ENCODE data around the gene ZNRD2.

Gene ZNRD2

DNA sequence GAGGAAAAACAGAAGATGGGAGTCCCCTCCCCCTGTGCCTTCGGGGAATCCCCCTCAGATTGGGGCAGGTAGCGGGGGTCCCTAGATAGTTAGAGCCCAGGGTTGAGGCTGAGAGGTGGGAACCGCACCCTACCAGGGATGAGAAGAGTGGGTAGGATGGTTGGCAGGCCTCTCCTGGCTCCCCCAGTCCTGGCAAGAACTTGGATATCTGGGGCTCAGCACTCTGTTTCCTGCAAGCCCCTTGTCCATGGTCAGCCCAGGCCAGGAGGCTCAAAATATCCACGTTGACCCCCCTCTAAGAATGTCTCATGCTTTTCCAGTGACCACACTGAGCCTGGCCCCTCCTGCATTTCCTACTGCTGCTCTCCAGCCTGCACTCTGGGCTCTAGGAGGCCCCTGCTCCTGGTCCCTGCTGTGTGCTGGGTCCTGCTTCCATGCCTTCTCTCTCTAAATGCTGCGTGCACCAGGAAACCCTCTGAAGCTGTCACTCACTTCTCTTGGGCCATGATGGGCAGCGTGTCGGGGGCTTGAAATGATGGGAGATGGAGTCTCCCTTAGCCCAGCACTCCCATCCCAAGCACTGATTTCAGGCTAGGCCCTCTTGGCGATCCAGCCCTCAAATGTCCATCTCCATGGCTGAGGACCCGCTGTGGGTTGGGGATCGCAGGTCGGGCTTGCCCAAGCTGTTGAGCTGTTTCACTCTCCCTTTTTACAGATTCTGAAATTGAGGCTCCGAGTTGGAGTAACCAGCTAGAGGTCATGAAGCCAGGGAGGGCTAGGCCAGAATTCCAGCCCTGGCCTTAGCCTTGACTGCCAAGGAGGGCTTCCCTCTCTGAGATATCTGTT, 41.7 kb downstream of the ZNRD2 start:
- no peak for DNase-seq

DNA sequence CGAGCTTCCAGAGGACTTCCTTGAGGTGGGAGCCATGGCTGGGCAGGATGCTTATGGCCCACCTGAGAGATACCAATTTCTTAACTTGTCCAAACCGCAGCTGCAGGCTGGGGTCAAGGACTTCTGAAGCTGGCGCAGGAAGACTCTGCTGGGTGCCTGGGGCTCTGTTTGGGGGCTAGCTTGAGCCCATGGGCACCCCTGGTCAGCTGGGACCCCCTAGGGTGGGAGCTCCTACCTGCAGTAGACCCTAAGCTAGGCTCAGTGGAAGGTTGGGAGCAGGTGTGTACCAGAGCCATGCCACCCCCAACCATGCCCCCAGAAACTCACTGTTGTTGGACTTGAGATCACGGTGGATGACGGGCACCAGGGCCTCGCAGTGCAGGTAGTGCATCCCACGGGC, 42.4 kb downstream of the ZNRD2 start:
- DNase-seq: no peak

DNA sequence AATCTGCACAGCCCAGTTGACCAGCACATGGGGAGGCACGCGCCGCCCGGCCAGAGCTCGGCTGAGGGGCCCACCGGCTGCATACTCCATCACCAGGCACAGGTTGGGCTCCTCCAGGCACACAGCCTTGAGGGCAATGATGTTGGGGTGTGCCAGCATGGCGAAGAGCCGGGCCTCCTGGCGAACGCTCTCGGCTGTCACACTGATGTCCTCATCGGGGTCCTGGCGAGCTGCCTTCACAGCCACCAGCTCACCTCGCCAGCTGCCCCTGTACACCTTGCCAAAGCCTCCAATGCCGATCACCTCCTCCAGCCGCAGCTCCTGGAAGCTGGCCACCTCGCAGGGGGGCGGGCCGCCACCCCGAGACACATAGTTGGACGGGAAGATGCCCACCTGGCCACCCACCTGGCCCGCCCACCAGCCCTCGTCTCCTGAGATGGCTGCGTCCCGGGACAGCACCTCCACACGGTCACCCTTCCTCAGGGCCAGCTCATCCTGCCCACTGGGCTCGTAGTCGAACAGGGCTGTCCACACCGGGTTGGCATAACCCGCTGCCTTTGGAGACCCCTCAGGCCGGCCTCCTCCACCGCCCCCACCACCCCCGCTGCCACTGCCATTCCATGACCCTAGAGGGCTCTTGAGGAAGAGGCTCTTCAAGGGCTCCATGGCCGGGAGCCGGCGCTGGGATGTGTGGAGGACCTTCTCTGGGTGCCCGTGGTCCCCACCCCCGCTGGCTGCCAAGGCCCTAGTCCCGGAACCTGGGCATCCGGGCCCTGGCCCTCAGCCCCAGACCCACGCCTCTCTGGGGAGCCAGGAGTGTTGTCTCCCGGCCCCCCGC, 43.0 kb downstream of the ZNRD2 start:
- DNase-seq: peak; percentile 39

DNA sequence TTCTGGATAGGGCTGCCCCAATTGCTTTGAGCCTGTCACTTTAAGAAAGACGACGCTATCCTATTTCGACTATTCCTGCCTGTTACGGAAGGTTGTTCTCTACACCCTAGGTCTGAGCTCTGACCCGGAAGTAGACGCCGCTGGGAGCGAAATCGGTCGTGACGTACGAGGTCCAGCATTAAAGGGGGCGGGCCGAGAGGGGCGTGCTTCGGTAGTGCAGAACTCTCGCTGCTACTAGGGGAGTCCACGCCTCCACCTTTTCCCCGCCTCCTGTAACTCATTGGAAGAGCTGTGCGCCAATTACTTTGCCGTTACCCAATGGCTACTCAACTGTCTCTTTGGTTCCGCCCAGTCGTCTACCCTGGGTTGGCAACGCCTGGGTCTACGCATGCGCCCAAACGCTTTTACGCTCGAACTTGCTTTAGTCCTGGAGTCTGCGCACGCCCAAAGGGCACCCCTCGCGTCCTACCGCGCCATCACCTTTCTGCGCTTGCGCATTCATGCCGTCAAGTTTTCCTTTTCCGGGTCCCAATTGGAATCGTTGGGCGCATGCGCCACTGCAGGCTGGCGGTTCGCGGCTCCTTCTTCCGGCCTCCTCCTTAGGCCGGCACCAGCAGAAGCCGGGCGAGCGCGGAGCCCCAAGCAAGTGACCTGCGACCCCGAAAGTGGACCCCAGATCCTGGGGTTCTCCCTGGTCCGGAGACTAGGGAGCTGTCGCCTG, 45.1 kb downstream of the ZNRD2 start, which contains the start of gene PCNX3:
Gene PCNX3, plus strand, starts transcription at position 548 of the 721 bp plus-strand sequence. CDS start 536 bp downstream, outside the sequence.
- peak; percentile 99 for DNase-seq

DNA sequence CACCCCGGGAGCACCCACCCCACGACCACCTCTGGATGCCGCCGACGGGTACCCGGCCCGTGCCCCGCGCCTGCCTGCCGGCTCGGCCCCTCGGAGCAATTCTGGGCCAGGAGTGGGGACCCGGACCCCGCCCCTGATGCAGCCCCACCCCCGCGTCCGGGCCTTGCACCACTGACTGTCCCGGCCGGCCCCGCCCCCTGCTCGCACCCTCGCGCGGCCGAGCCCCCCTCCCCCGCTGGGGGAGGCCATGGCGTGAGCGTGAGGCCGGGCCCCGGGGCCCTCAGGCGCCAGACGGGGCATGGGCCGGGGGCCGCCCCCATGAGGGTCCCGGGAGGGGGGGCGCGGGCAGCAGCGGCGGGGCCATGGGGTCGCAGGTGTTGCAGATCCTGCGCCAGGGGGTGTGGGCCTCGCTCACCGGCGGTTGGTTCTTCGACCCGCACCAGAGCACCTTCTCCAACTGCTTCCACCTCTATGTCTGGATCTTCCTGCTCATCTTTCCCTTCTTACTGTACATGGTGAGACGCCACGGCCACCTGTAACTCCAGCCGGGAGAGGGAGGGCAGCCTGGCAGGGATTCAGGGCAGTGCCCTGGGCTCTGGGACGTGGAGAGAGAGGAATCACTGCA, 45.8 kb downstream of the ZNRD2 start:
- no peak for DNase-seq

DNA sequence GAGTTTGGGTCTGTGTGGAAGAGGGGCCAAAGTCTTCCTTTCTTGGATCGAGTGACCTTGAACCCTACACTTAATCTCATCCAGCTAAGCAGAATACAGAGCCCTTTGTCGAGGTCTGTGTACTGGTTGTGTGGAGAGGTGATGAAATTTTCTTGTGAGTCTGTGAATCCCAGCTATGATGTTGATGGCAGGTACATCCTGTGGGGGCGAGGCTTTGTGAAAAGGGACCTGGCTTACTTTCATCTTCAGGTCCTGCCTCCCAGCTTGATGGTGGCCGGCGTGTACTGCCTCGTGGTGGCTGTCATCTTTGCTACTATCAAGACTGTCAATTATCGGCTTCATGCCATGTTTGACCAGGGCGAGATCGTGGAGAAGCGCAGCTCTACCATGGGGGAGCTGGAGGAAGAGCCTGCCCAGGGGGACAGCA, 46.3 kb downstream of the ZNRD2 start:
- DNase-seq: no peak

DNA sequence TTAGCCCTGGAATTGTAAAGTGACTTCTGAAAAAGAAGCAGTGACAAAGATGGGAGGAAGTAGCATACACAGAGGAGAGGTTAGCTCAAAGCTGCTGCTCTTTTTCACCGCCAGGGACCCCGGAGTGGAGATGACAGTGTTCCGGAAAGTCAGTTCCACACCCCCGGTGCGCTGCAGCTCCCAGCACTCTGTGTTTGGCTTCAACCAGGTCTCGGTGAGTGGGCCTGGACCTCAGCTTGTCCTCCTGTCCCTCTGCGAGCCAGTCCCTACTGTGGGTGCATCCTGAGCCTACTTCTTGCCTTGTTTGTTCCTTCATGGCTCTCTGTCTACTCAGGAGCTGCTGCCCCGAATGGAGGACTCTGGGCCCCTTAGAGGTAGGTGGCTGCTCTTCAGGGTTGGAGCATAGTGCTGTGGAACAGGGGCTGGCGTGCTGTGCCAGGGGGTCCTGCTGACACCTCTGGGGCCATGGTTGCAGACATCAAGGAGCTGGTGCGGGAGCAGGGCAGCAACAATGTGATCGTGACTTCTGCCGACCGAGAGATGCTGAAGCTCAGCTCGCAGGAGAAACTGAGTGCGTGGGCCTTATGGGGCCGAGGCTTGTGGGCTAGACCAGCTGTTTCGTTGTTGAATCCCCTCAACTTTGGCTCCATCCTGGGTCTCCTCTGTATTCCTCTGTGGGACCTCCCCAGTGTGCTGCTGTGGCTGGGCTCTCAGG, 47.0 kb downstream of the ZNRD2 start:
- no peak for DNase-seq

DNA sequence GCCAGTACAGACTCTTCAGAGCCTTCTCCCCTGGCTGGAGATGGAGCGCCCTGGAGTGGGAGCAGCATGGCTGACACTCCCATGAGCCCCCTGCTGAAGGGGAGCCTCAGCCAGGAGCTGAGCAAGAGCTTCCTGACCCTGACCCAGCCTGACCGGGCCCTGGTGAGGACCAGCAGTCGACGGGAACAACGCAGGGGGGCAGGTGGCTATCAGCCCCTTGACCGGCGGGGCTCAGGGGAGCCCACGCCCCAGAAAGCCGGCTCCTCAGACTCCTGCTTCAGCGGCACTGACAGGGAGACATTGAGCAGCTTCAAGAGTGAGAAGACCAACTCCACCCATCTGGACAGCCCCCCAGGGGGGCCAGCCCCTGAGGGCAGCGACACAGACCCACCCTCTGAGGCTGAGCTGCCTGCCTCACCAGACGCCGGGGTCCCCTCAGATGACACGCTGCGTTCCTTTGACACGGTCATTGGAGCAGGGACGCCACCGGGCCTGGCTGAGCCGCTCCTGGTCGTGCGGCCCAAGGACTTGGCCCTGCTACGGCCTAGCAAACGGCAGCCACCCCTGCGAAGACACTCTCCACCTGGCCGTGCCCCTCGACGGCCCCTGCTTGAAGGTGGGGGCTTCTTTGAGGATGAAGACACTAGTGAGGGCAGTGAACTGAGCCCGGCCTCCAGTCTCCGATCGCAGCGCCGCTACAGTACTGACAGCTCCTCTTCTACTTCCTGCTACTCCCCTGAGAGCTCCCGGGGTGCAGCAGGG, 47.9 kb downstream of the ZNRD2 start:
- no peak for DNase-seq

DNA sequence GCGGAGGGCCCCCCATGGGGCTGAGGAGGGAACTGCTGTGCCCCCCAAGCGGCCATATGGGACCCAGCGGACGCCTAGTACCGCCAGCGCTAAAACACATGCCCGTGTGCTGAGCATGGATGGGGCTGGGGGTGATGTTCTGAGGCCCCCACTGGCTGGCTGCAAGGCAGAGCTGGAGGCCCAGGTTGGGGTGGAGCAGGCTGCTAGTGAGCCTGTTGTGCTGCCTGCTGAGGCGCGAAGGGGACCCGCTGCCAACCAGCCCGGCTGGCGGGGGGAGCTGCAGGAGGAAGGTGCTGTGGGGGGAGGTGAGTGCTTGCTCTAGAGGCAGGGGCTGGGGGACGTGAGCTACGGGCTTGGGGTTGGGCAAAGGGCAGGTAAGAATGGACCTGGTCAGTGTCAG, 48.5 kb downstream of the ZNRD2 start:
- DNase-seq: no peak

DNA sequence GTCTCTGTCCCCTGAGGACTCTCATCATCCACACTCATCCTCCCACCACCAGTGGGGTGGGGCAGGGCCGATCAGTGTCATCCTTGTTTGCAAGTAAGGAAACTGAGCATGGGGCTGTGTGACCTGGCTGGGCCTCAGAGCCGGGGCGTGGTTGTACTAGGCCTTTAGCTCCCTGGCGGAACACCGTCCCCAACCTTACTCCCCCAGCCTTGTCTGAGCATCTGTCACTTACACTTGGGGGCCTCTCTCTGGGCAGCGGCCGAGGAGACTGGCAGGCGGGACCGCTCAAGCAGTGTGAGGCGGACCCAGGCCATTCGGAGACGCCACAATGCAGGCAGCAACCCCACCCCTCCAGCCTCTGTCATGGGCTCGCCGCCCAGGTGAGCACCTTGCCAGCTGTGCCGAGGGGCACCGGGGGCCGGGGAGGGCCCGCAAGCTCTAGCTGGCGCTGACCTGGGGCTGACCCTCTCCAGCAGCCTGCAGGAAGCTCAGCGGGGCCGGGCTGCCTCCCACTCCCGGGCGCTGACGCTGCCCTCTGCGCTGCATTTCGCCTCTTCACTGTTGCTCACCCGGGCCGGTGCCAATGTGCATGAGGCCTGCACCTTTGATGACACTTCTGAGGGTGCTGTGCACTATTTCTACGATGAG, 49.1 kb downstream of the ZNRD2 start:
- no peak for DNase-seq

DNA sequence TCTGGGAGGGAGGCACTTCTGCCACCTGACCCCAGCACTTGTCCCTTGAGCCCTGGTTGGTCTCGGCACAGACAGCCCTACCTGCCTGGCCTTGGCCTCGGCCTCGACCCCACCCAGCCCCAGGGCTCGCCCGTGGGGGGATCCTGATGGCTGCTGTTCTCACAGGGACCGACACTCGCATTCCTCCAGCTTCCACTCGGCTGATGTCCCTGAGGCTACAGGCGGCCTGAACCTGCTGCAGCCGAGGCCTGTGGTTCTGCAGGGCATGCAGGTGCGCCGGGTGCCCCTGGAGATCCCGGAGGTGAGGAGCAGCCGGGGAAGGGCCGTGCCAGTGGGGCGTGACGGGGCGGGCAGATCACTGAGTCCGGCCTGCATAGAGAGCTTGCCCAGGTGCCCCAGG, 50.4 kb downstream of the ZNRD2 start:
- no peak for DNase-seq

DNA sequence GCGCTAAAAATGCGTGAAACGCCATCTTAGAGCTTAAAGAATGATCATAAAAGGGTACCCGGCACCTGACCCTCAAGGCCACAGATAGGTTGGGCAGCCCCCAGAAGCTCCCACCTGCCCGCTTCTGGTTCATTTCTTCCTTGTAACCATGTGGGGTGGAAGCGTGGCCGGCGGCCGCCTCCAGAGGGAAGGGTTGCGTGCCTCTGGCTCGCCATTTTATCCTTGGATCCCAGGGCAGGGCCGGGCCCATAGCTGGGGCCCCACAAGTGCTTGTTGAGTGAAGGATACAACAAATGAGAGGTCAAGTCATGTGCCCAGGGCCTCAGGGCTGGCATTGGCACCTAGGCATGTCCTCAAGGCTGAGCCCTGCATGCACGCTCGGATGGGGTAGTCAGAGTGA, 51.2 kb downstream of the ZNRD2 start:
- no peak for DNase-seq

Data from activated CD8-positive, alpha-beta memory T cell treated with anti-CD3 and anti-CD28 coated beads, Interleukin-2, amount 50 U/mL, for 4 hours (primary cell).